Measurements from ENCODE around the gene NEDD9. TPM values are rescaled to one million over a fixed set of nuclear protein-coding genes. Genes with fewer than 3 reads are reported as not detected.
A peak's percentile ranks its signal among the peaks of the same experiment; 100 is the strongest.

The NEDD9 gene
- total RNA-seq, 4 donors from 2014 or later, result 36.2 to 99.1 (median 70.2) TPM

DNA sequence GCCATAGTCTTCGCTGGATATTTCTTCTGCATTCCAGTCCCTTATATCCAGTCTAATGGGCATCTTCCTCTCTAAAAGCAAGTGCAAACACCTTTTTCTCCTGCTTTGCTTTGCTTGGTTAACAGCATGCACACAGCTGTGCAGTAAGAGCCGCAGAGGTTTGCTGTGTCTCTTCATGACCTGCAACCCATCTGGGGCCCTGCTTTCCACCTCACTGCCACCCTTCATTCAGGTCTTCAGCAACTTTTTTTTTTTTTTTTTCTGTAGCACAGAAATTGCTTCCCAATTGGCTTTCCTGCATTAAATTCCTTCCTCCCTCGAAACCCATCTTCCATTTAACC, 14.4 kb downstream of the NEDD9 start:
- Histone ChIP-seq H3K4me3 (no peak overlapping the region), H3K4me1 (peaks cover 11 to 14% of the 10 kb centered on the region in 2 donors), H3K27ac (peak overlapping the region; percentile 59 to 94), H3K36me3 (no peaks in the 10 kb centered on the region), H3K9me3 (no peaks in the 10 kb centered on the region), H3K27me3 (no peaks in the 10 kb centered on the region)
- intact Hi-C loops (cut with DNase I; ENCODE audit: low total_unique reads), result no loop called here
- no peak for TF ChIP-seq POLR2A (IDR thresholded peaks at IDR 0.05)
- TF ChIP-seq, protein P1, sequence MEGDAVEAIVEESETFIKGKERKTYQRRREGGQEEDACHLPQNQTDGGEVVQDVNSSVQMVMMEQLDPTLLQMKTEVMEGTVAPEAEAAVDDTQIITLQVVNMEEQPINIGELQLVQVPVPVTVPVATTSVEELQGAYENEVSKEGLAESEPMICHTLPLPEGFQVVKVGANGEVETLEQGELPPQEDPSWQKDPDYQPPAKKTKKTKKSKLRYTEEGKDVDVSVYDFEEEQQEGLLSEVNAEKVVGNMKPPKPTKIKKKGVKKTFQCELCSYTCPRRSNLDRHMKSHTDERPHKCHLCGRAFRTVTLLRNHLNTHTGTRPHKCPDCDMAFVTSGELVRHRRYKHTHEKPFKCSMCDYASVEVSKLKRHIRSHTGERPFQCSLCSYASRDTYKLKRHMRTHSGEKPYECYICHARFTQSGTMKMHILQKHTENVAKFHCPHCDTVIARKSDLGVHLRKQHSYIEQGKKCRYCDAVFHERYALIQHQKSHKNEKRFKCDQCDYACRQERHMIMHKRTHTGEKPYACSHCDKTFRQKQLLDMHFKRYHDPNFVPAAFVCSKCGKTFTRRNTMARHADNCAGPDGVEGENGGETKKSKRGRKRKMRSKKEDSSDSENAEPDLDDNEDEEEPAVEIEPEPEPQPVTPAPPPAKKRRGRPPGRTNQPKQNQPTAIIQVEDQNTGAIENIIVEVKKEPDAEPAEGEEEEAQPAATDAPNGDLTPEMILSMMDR (IDR thresholded peaks at IDR 0.05), result no peak
- no peak for DNase-seq

DNA sequence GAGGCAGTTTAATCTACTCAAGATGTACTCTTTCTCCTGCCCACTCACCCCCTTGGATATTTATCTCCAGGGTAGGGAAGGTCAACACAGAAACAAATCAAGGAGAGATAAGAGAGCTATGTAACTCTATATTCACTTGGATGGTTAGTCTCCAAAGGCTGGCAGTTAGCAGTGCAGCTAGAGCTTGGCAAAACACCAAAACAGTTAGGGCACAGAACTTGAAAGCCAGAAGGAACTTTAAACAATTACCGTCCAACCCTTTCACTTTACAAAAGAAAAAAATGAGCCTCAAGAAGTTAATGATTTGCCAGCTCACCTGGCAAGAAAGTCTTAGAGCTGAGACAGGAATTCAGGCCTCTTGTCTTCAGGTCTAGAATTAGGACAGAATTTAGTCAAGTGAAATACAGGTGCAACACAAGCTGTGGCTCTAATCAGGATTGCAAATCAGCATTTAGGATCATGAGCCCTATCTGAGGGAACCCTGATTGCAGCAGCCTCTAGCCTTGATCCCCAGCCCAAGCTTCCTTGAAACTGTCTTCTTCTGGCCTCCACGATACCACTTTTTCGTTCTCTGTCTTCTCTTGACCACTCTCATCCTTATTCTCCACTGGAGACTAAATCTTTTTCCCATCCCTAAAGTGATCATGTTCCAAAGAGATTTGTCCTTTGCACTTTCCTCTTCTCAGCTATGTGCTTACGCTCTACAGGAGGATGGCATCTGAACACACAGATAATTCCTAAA, 14.9 kb downstream of the NEDD9 start:
- TF ChIP-seq, protein P1 (IDR thresholded peaks at IDR 0.05), result no peak
- no peak for TF ChIP-seq POLR2A (IDR thresholded peaks at IDR 0.05)
- Histone ChIP-seq H3K4me3 (no peak overlapping the region), H3K27me3 (no peaks in the 10 kb centered on the region), H3K36me3 (no peaks in the 10 kb centered on the region), H3K27ac (peak overlapping the region; percentile 59 to 94), H3K4me1 (peaks cover 11 to 17% of the 10 kb centered on the region in 2 donors), H3K9me3 (no peaks in the 10 kb centered on the region)
- DNase-seq, result no peak
- intact Hi-C loops (cut with DNase I; ENCODE audit: low total_unique reads), result no loop called here

DNA sequence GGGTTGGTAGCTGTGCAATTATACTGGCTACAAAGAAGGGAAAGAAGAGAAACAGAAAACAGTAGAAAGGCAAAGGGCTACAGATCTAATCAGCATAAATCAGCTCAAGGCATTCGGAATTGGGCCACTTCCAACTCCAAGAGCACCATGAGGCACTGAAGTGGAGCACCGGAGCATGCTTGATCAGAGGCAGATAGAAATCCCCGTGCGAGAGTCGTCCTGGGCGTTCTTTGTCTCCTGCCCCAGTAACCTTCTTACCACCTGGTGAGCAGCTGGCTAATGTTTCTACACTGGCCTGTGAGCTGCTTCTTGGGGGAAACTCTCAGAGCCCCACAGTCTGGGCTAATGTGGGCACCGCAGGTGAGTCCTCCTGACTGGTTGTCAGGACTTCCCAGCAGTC, 16.7 kb downstream of the NEDD9 start:
- DNase-seq, result no peak
- TF ChIP-seq, protein P1 (IDR thresholded peaks at IDR 0.05), result no peak
- no peak overlapping the region for H3K4me3 ChIP-seq
- intact Hi-C loops (cut with DNase I; ENCODE audit: low total_unique reads), result no loop called here
- H3K4me1 ChIP-seq, result peaks cover 11 to 17% of the 10 kb centered on the region in 2 donors
- no peaks in the 10 kb centered on the region for H3K9me3 ChIP-seq
- peak overlapping the region; percentile 37 to 94 for H3K27ac ChIP-seq
- H3K27me3 ChIP-seq, result no peaks in the 10 kb centered on the region
- no peaks in the 10 kb centered on the region for H3K36me3 ChIP-seq

DNA sequence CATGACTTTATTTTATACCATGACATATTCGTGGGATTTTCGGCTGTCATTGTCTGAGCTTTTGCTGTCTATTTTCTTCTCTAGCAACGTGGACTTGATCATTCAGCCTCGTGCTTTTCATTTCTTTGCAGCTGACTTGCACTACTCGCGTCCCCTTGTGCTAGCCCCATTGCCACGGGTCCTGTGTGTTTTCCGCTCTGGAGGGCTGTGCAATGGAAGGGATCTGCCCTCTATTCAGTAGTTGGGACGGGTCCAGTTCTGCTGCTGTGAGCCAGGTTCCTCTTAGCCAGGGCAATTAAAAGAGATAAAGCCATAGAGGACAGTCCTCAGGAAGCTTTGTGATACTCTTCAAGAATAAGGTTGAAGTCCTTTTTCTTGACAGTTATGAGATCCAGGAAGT, 17.6 kb downstream of the NEDD9 start:
- Histone ChIP-seq H3K36me3 (no peaks in the 10 kb centered on the region), H3K27me3 (no peaks in the 10 kb centered on the region), H3K27ac (peak overlapping the region; percentile 37 to 94), H3K4me3 (no peak overlapping the region), H3K4me1 (peaks cover 11 to 13% of the 10 kb centered on the region in 2 donors), H3K9me3 (no peaks in the 10 kb centered on the region)
- TF ChIP-seq, protein P1 (IDR thresholded peaks at IDR 0.05), result no peak
- no peak for TF ChIP-seq POLR2A (IDR thresholded peaks at IDR 0.05)
- intact Hi-C loops (cut with DNase I; ENCODE audit: low total_unique reads), result no loop called here
- DNase-seq, result no peak

DNA sequence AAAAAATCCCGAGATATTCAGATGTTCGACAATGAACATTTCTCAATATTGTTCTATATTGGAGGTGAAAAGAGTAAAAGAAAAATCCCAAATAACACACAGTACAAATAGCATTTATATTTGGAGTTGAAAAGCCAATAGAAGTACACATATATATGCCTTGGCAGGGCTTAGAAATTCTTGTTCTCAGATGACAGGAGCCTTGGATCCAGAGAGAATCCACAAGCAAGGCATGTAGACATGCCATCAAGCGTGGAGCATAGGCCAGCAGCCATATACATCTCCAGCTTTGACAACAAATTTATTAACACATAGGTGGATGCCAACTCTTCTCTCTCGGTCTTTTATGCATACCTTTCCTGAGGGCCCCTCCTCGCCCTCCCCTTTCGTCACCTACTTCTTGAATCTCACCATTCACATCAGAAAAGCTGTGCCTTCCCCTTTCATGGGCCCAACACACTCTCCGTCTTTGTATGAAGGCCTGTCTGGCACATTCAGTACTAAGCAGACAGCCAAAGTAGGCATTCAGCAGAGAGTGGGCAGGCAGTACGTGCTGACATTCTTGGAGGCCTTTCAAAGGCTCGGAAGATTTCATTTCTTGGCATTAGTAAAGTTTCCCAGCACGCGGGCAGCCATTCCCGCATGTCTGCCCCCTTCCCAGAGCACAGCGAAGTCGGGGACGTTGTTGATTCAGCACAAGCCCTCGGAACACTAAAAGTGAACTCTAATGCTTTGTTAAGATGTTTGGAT, 18.2 kb downstream of the NEDD9 start:
- Histone ChIP-seq H3K27me3 (no peaks in the 10 kb centered on the region), H3K27ac (peak overlapping the region; percentile 37 to 94), H3K36me3 (no peaks in the 10 kb centered on the region), H3K9me3 (no peaks in the 10 kb centered on the region), H3K4me3 (no peak overlapping the region), H3K4me1 (peaks cover 6 to 10% of the 10 kb centered on the region in 2 donors)
- TF ChIP-seq, protein P1 (IDR thresholded peaks at IDR 0.05), result no peak
- peak in 1 of 2 donors; percentile 13 for TF ChIP-seq POLR2A (IDR thresholded peaks at IDR 0.05)
- intact Hi-C loops (cut with DNase I; ENCODE audit: low total_unique reads), result no loop called here
- no peak for DNase-seq

Measured in uterus (tissue), 4 donors.